IMR-90 (cell line): Measurements from ENCODE around the gene ATPAF2. TPM values are rescaled to one million over a fixed set of nuclear protein-coding genes. Genes with fewer than 3 reads are reported as not detected.

Experiments used
- ATAC-seq: fragments of 200-7000 bp; cut with Tn5 transposase; 2 replicates; pipeline ENCODE4 v1.9.1; 2020; ENCODE audit warnings: low read depth, mild to moderate bottlenecking, moderate library complexity
- BruUV-seq: library from RNA; stranded (reverse); fragments of 400-500 nt; replicated peaks from 2 replicates; lab custom pipeline; 2021; lab: Mats Ljungman, UMichigan
- CTCF ChIA-PET: fragments of 300-600 bp; formaldehyde crosslinking; extraction: SDS; loops from one replicate; lab custom pipeline; 2021; ENCODE audit warnings: antibody characterized with exemption; lab: Yijun Ruan, JAX
- POLR2A ChIA-PET: fragments of 300-600 bp; sonication (Branson Sonifier 250); formaldehyde crosslinking; loops from one replicate; lab custom pipeline; 2022; ENCODE audit warnings: antibody characterized with exemption; ENCODE audit not compliant: unreplicated experiment; lab: Charles Lee
- DNase-seq: peaks from one replicate; pipeline ENCODE4 v3.0.0; 2013
- H2AFZ ChIP-seq: replicated peaks from 2 replicates; pipeline ENCODE3; 2013; ENCODE audit warnings: low read length, mild to moderate bottlenecking; ENCODE audit not compliant: poor library complexity
- H2AK5ac ChIP-seq: 2 replicates; pipeline ENCODE4 v1.6.1; 2013; ENCODE audit warnings: low read depth, low read length, inconsistent platforms
- H2AK9ac ChIP-seq: replicated peaks from 2 replicates; pipeline ENCODE3; 2013; ENCODE audit warnings: mild to moderate bottlenecking, low read depth, low read length, moderate library complexity; ENCODE audit not compliant: poor library complexity
- H2BK120ac ChIP-seq: 2 replicates; pipeline ENCODE4 v1.6.1; 2013; ENCODE audit warnings: low read depth, low read length, inconsistent platforms
- H2BK15ac ChIP-seq: 3 replicates; pipeline ENCODE4 v1.6.1; 2013; ENCODE audit warnings: low read depth, low read length, inconsistent platforms
- H2BK20ac ChIP-seq: 2 replicates; pipeline ENCODE4 v1.6.1; 2013; ENCODE audit warnings: low read depth, mild to moderate bottlenecking, inconsistent platforms, low read length, moderate library complexity
- H2BK5ac ChIP-seq: 2 replicates; pipeline ENCODE4 v1.6.1; 2013; ENCODE audit warnings: mild to moderate bottlenecking, low read depth, low read length, inconsistent platforms; ENCODE audit not compliant: poor library complexity, severe bottlenecking
- H3K14ac ChIP-seq: replicated peaks from 2 replicates; pipeline ENCODE4 v1.6.1; 2013; ENCODE audit warnings: low read depth, low read length, inconsistent platforms
- H3K18ac ChIP-seq: 2 replicates; pipeline ENCODE4 v1.6.1; 2013; ENCODE audit warnings: low read depth, low read length, control low read depth
- H3K23ac ChIP-seq: 2 replicates; pipeline ENCODE4 v1.6.1; 2013; ENCODE audit warnings: low read depth, low read length, inconsistent platforms
- H3K27ac ChIP-seq: 2 replicates; pipeline ENCODE4 v1.5.1; 2013; ENCODE audit warnings: mild to moderate bottlenecking, control low read depth, low read length; ENCODE audit not compliant: insufficient read depth
- H3K27me3 ChIP-seq: 2 replicates; pipeline ENCODE4 v1.6.1; 2013; ENCODE audit warnings: low read length; ENCODE audit not compliant: control insufficient read depth, insufficient read depth
- H3K36me3 ChIP-seq: 2 replicates; pipeline ENCODE4 v1.6.1; 2013; ENCODE audit warnings: low read length, mixed read lengths; ENCODE audit not compliant: control insufficient read depth, insufficient read depth
- H3K4ac ChIP-seq: 2 replicates; pipeline ENCODE4 v1.6.1; 2013; ENCODE audit warnings: low read depth, low read length, inconsistent platforms
- H3K4me1 ChIP-seq: 2 replicates; pipeline ENCODE4 v1.6.1; 2013; ENCODE audit warnings: low read length, mixed read lengths; ENCODE audit not compliant: control insufficient read depth, insufficient read depth
- H3K4me2 ChIP-seq: 2 replicates; pipeline ENCODE4 v1.6.1; 2013; ENCODE audit warnings: low read depth, mild to moderate bottlenecking, control low read depth, low read length, moderate library complexity
- H3K4me3 ChIP-seq: 2 replicates; pipeline ENCODE4 v1.5.1; 2013; ENCODE audit warnings: low read depth, mild to moderate bottlenecking, control low read depth, low read length, moderate library complexity; ENCODE audit not compliant: insufficient read depth
- H3K56ac ChIP-seq: 2 replicates; pipeline ENCODE4 v1.6.1; 2013; ENCODE audit warnings: low read length, inconsistent platforms; ENCODE audit not compliant: insufficient read depth; ENCODE audit errors: extremely low read depth
- H3K79me1 ChIP-seq, 2 experiments: 2 replicates each; pipeline ENCODE4 v1.6.1; 2013; ENCODE audit warnings: low read length in 2 of 2, inconsistent platforms in 1 of 2, low read depth in 1 of 2
- H3K9ac ChIP-seq: 2 replicates; pipeline ENCODE4 v1.6.1; 2013; ENCODE audit warnings: low read depth, low read length, control low read depth
- H3K9me1 ChIP-seq: 2 replicates; pipeline ENCODE4 v1.6.1; 2013; ENCODE audit warnings: low read length, inconsistent platforms; ENCODE audit not compliant: insufficient read depth
- H3K9me3 ChIP-seq: 2 replicates; pipeline ENCODE4 v1.6.1; 2013; ENCODE audit warnings: low read length; ENCODE audit not compliant: control insufficient read depth, insufficient read depth
- H4K20me1 ChIP-seq: 2 replicates; pipeline ENCODE4 v1.6.1; 2013; ENCODE audit warnings: low read length, inconsistent platforms; ENCODE audit not compliant: insufficient read depth
- H4K5ac ChIP-seq: 2 replicates; pipeline ENCODE4 v1.6.1; 2013; ENCODE audit warnings: mild to moderate bottlenecking, low read depth, low read length, control low read depth
- H4K8ac ChIP-seq, 2 experiments: 2 replicates each; pipeline ENCODE4 v1.6.1; 2013; ENCODE audit warnings: low read depth in 2 of 2, low read length in 2 of 2, control low read depth in 1 of 2, inconsistent platforms in 1 of 2
- H4K91ac ChIP-seq: 2 replicates; pipeline ENCODE4 v1.6.1; 2013; ENCODE audit warnings: low read depth, low read length, inconsistent platforms; ENCODE audit not compliant: insufficient read depth
- BHLHE40 ChIP-seq: fragments of 150-350 bp; IDR thresholded peaks from 2 replicates; pipeline ENCODE4 v1.6.1; 2016; ENCODE audit warnings: mild to moderate bottlenecking, low read depth, low read length
- CEBPB ChIP-seq: IDR thresholded peaks from 2 replicates; pipeline ENCODE4 v1.6.1; 2012; ENCODE audit warnings: low read depth, low read length, improper control_type of control experiment
- CHD1 ChIP-seq: IDR thresholded peaks from 2 replicates; pipeline ENCODE4 v1.6.1; 2012; ENCODE audit warnings: low read depth, low read length, improper control_type of control experiment
- CTCF ChIP-seq: conservative IDR thresholded peaks from 2 replicates; pipeline ENCODE4 v1.5.1; 2012; ENCODE audit warnings: mild to moderate bottlenecking, low read depth, low read length, improper control_type of control experiment
- ELK1 ChIP-seq: fragments of 150-350 bp; IDR thresholded peaks from 2 replicates; pipeline ENCODE4 v1.6.1; 2016; ENCODE audit warnings: low read depth, mild to moderate bottlenecking, low read length, moderate library complexity, borderline replicate concordance
- FOS ChIP-seq: fragments of 150-350 bp; IDR thresholded peaks from 2 replicates; pipeline ENCODE4 v1.6.1; 2016; ENCODE audit warnings: low read depth, low read length
- MAFK ChIP-seq: IDR thresholded peaks from 2 replicates; pipeline ENCODE4 v1.6.1; 2012; ENCODE audit warnings: low read depth, low read length, improper control_type of control experiment
- MAZ ChIP-seq: IDR thresholded peaks from 2 replicates; pipeline ENCODE4 v1.6.1; 2012; ENCODE audit warnings: low read depth, mild to moderate bottlenecking, low read length, improper control_type of control experiment, moderate library complexity, borderline replicate concordance
- MXI1 ChIP-seq: IDR thresholded peaks from 2 replicates; pipeline ENCODE4 v1.6.1; 2012; ENCODE audit warnings: low read depth, mild to moderate bottlenecking, low read length, moderate library complexity, borderline replicate concordance
- NFE2L2 ChIP-seq: fragments of 150-350 bp; IDR thresholded peaks from 2 replicates; pipeline ENCODE4 v1.6.1; 2016; ENCODE audit warnings: low read depth, mild to moderate bottlenecking, low read length
- POLR2A ChIP-seq: IDR thresholded peaks from 2 replicates; pipeline ENCODE4 v1.6.1; 2012; ENCODE audit warnings: mild to moderate bottlenecking, low read depth, low read length
- RAD21 ChIP-seq: IDR thresholded peaks from 2 replicates; pipeline ENCODE4 v1.6.1; 2012; ENCODE audit warnings: low read length, improper control_type of control experiment
- RCOR1 ChIP-seq: IDR thresholded peaks from 2 replicates; pipeline ENCODE4 v1.6.1; 2012; ENCODE audit warnings: mild to moderate bottlenecking, low read length, improper control_type of control experiment; ENCODE audit not compliant: insufficient replicate concordance
- RFX5 ChIP-seq: IDR thresholded peaks from 2 replicates; pipeline ENCODE4 v1.8.0; 2012; ENCODE audit warnings: low read depth, mild to moderate bottlenecking, low read length, moderate library complexity
- SMC3 ChIP-seq: fragments of 150-350 bp; IDR thresholded peaks from 2 replicates; pipeline ENCODE4 v1.6.1; 2016; ENCODE audit warnings: low read depth, mild to moderate bottlenecking, antibody characterized with exemption, low read length, moderate library complexity
- USF2 ChIP-seq: fragments of 150-350 bp; IDR thresholded peaks from 2 replicates; pipeline ENCODE4 v1.6.1; 2017; ENCODE audit warnings: mild to moderate bottlenecking, antibody characterized with exemption, low read length, low read depth
- WGBS, 2 experiments: methylation state at CpG; one replicate each; pipeline versions ENCODE4 v1.1.5 to v1.1.7; 2013; ENCODE audit warnings: missing lambda C conversion rate in 2 of 2; ENCODE audit not compliant: insufficient read length in 1 of 2; ENCODE audit errors: extremely low coverage in 2 of 2; 5-methylcytosine and 5-hydroxymethylcytosine counted together
- dilution Hi-C: fragments of 300-500 bp; cut with HindIII; formaldehyde crosslinking; loops from one replicate; pipeline ENCODE4 v1.14.3; 2018; ENCODE audit warnings: low sequenced_read_pairs; ENCODE audit not compliant: unreplicated experiment
- in situ Hi-C: fragments of 300-500 bp; cut with MboI; formaldehyde crosslinking; loops from 3 replicates; pipeline ENCODE4 v1.14.3; 2019; ENCODE audit warnings: low sequenced_read_pairs, inconsistent platforms, mixed read lengths
- intact Hi-C: fragments of 100-400 bp; cut with micrococcal nuclease; formaldehyde crosslinking; loops from 2 replicates; pipeline ENCODE4 v1.10.0; 2022
- polyA plus RNA-seq, 3 experiments: library from polyadenylated mRNA; depleted of rRNA; stranded (reverse); fragments of >200 nt; gene quantifications; 2 replicates each; pipeline ENCODE4 v1.2.3, GENCODE V29; 2012; ENCODE audit warnings: low replicate concordance in 1 of 3
- total RNA-seq: library from RNA; depleted of rRNA; stranded (reverse); fragments of >200 nt; gene quantifications from 2 replicates; pipeline ENCODE4 v1.2.3, GENCODE V29; 2012

The ATPAF2 gene
- total and polyA plus RNA-seq, 2 of the 4 experiments (the other 2 are of a cell fraction) = 19.5 to 27.6 TPM

- H2AFZ ChIP-seq = peak overlapping the region; percentile 44
- H4K20me1 ChIP-seq = no peaks in the 10 kb centered on the region
- in situ Hi-C loops (no loop called here), intact Hi-C loops (no loop called here), dilution Hi-C loops (no loop called here)
- H3K9me3 ChIP-seq = no peaks in the 10 kb centered on the region
- H3K9ac ChIP-seq = no peak overlapping the region
- no peak for TF ChIP-seq SMC3
- no peak for TF ChIP-seq POLR2A
- TF ChIP-seq USF2 = no peak
- no peak for TF ChIP-seq CEBPB
- TF ChIP-seq NFE2L2 = no peak
- no peak for TF ChIP-seq ELK1
- no peak for TF ChIP-seq RCOR1
- TF ChIP-seq RFX5 = no peak
- TF ChIP-seq MAZ = no peak
- TF ChIP-seq MAFK = no peak
- TF ChIP-seq RAD21 = no peak
- TF ChIP-seq FOS = no peak
- TF ChIP-seq BHLHE40 = no peak
- no peak for TF ChIP-seq MXI1
- no peak for TF ChIP-seq CTCF
- no peak for TF ChIP-seq CHD1
- no TSS peak for BruUV-seq
- no peak overlapping the region for H3K23ac ChIP-seq
- H3K18ac ChIP-seq = no peak overlapping the region
- no peak overlapping the region for H3K14ac ChIP-seq
- H3K4ac ChIP-seq = no peak overlapping the region
- no peak overlapping the region for H3K56ac ChIP-seq
- H3K79me1 ChIP-seq = no peaks in the 10 kb centered on the region
- ATAC-seq (no peak), DNase-seq (no peak)
- ChIA-PET CTCF (no interaction called here), POLR2A (no interaction called here)
- H2BK120ac ChIP-seq = no peak overlapping the region
- H3K4me1 ChIP-seq = peaks cover 6% of the 10 kb centered on the region; the same call in 1 of the 2 replicates
- H4K91ac ChIP-seq = no peak overlapping the region
- no peak overlapping the region for H3K4me3 ChIP-seq
- no peaks in the 10 kb centered on the region for H3K36me3 ChIP-seq
- H2BK15ac ChIP-seq = no peak overlapping the region
- no peak overlapping the region for H2BK5ac ChIP-seq
- no peak overlapping the region for H4K5ac ChIP-seq
- no peak overlapping the region for H3K27ac ChIP-seq
- no peak overlapping the region for H2AK5ac ChIP-seq
- H4K8ac ChIP-seq = no peak overlapping the region
- WGBS, 2 experiments = 94% methylated on average over 5 of the region's 8 CpGs; no CpG with 5 or more reads in 1 of the 2 experiments
- no peak overlapping the region for H3K4me2 ChIP-seq
- H2BK20ac ChIP-seq = no peak overlapping the region
- no peak overlapping the region for H2AK9ac ChIP-seq
- peaks cover 6% of the 10 kb centered on the region for H3K9me1 ChIP-seq
- H3K27me3 ChIP-seq = no peaks in the 10 kb centered on the region
Measured at GRCh38 chr17:17998934-17999333, 40.0 kb downstream of the ATPAF2 start.
